Tibial artery (tissue), 4 donors: ENCODE results near the gene VSIG8.

Experiments
- DNase-seq, 2 donors: peaks; one replicate each; pipeline ENCODE4 v3.0.0-alpha.2; 2019
- H3K27ac ChIP-seq, 2 donors: fragments of 200-600 bp; sonication (generic) in 1 of 2; 1 replicate in 1 of 2; 2 replicates in 1 of 2; pipeline ENCODE4 v1.5.1; 2018 to 2019; ENCODE audit warnings: mild to moderate bottlenecking in 1 of 2
- H3K27me3 ChIP-seq, 2 donors: fragments of 200-600 bp; sonication (generic) in 1 of 2; one replicate each; pipeline versions ENCODE4 v1.5.1 to v1.6.0; 2016 to 2019
- H3K36me3 ChIP-seq, 3 donors: fragments of 200-600 bp; sonication (generic) in 2 of 3; one replicate each; pipeline ENCODE4 v1.5.1; 2016 to 2019; ENCODE audit warnings: mild to moderate bottlenecking in 2 of 3
- H3K4me1 ChIP-seq, 4 donors: fragments of 200-600 bp; sonication (generic) in 2 of 4; 1 replicate in 3 of 4; 2 replicates in 1 of 4; pipeline ENCODE4 v1.5.1; 2016 to 2019
- H3K4me3 ChIP-seq, 2 donors: fragments of 200-600 bp; sonication (generic) in 1 of 2; 1 replicate in 1 of 2; 2 replicates in 1 of 2; pipeline ENCODE4 v1.5.1; 2018 to 2019; ENCODE audit warnings: mild to moderate bottlenecking in 2 of 2
- H3K9me3 ChIP-seq, 3 donors: fragments of 200-600 bp; sonication (generic) in 1 of 3; one replicate each; pipeline ENCODE4 v1.5.1; 2016 to 2019
- intact Hi-C: fragments of 100-400 bp; cut with DNase I; formaldehyde crosslinking; loops from one replicate; pipeline ENCODE4 v1.15.0; 2023; ENCODE audit warnings: low total_unique reads
- TF ChIP-seq, protein P1 (sequence below), 2 experiments: fragments of 200-600 bp in 1 of 2; fragments of 450-650 bp in 1 of 2; IDR thresholded peaks; one replicate each; pipeline ENCODE4 v1.5.1; 2017 to 2019; ENCODE audit warnings: antibody characterized with exemption in 2 of 2, mild to moderate bottlenecking in 1 of 2, moderate library complexity in 1 of 2

The VSIG8 gene

DNA sequence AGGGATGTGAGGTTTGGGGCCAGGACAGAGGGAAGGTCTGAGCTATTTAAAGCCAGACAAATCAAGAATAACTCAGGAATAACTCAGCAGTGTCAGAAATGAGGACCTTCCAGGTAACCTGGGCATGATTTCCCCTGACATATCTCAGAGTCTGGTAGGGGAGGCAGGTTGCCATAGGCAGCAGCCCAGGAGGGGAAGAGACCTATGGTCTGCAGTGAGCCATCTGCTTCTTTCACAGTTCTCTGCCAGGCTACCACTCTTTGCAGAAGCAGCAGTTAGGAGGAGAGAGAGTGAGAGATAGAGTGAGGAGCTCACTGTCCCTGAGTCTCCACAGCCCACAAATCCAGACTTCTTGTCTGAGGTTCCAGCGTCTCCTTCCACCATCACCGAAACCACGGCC lies 6.3 kb upstream of the VSIG8 start:
- H3K9me3 ChIP-seq, result no peaks in the 10 kb centered on the region
- no peaks in the 10 kb centered on the region for H3K36me3 ChIP-seq
- no peak for DNase-seq
- H3K4me1 ChIP-seq, result peaks cover 0 to 10% (median 0%) of the 10 kb centered on the region in 4 donors
- H3K27ac ChIP-seq, result no peak overlapping the region
- H3K4me3 ChIP-seq, result no peak overlapping the region
- H3K27me3 ChIP-seq, result peaks cover 0 to 15% of the 10 kb centered on the region in 2 donors
- TF ChIP-seq, protein P1, sequence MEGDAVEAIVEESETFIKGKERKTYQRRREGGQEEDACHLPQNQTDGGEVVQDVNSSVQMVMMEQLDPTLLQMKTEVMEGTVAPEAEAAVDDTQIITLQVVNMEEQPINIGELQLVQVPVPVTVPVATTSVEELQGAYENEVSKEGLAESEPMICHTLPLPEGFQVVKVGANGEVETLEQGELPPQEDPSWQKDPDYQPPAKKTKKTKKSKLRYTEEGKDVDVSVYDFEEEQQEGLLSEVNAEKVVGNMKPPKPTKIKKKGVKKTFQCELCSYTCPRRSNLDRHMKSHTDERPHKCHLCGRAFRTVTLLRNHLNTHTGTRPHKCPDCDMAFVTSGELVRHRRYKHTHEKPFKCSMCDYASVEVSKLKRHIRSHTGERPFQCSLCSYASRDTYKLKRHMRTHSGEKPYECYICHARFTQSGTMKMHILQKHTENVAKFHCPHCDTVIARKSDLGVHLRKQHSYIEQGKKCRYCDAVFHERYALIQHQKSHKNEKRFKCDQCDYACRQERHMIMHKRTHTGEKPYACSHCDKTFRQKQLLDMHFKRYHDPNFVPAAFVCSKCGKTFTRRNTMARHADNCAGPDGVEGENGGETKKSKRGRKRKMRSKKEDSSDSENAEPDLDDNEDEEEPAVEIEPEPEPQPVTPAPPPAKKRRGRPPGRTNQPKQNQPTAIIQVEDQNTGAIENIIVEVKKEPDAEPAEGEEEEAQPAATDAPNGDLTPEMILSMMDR (IDR thresholded peaks at IDR 0.05), result no peak
- intact Hi-C loops, result no loop called here

DNA sequence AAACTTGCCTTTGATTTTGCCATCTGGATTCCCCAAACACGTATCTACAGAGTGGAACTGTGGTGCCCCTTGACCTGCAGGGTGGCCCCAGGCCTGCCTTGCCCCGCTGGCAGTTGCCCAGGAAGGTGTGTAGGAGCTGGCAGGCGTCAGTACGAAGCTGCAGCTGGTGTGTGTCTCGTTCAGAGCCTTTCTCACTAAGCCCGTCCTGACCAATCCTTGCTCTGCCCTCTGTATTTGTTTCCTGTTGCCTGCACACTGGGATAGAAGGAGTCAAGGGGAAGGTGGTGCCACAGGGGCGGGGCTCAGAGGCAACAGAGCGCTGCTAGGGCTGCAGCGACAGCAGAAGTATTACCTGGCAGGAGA lies 5.2 kb upstream of the VSIG8 start:
- intact Hi-C loops, result no loop called here
- DNase-seq, result no peak
- TF ChIP-seq, protein P1 (IDR thresholded peaks at IDR 0.05), result no peak
- Histone ChIP-seq H3K4me1 (peaks cover 0 to 10% (median 0%) of the 10 kb centered on the region in 4 donors), H3K27me3 (peaks cover 0 to 15% of the 10 kb centered on the region in 2 donors), H3K36me3 (no peaks in the 10 kb centered on the region), H3K9me3 (no peaks in the 10 kb centered on the region), H3K27ac (no peak overlapping the region), H3K4me3 (no peak overlapping the region)

DNA sequence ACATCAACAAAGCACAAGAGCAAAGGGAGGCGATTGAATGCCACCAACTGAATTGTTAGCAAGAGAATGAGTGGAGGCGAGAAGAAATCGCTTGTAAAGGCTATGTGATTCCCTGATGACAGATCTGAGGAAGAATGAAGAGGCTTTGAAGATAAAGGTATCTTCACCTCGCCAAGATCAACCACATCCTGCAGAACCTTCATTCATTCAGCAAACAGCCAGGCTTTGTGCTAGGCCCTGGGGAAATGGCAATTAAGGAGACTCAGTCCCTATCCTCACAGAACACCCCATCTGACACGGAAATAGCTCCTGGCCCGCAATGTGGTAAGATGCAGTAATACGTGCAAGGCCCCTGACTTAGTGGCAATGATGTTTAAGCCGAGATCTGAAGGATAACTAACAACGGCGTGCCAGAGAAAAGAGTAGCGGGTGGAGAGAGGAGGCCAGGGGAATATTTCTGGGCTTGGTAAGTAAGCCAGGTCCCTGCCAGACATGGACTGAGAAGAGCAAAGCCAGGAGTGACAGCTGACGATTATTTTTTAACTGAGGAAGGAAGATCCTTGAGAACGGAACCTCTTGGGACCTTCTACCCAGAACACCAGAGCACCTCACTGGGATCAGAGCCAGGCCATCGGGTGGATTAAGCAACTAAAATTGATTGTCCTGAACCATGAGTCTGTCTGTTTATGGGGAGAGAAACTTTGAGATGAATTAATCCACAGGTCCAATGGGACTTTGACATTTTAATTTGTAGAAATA lies 4.6 kb upstream of the VSIG8 start:
- intact Hi-C loops, result no loop called here
- H3K27ac ChIP-seq, result no peak overlapping the region
- no peak for DNase-seq
- TF ChIP-seq, protein P1 (IDR thresholded peaks at IDR 0.05), result no peak
- H3K9me3 ChIP-seq, result no peaks in the 10 kb centered on the region
- H3K4me3 ChIP-seq, result no peak overlapping the region
- peaks cover 0 to 10% (median 0%) of the 10 kb centered on the region in 4 donors for H3K4me1 ChIP-seq
- H3K36me3 ChIP-seq, result no peaks in the 10 kb centered on the region
- peaks cover 0 to 11% of the 10 kb centered on the region in 2 donors for H3K27me3 ChIP-seq

DNA sequence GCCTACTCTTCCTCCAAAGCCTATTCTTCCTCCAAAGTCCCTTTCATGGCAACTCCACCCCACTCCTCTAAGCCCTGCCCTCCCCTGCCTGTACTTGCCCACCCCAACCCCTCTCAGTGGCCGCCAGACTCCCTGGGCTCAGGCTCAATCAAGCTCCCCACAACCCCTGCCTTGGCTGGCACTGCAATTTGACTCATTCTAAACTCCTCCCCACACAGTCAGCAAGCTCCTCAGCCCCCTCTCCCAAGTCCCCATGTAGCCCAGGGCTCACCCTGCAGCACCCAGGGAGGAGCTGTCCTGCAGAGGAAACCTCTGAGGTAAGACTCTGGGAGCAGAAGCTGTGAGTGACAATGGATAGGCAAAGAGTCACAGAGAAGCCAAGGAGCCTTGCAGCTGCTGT lies 3.6 kb upstream of the VSIG8 start:
- H3K4me1 ChIP-seq, result peaks cover 0 to 10% (median 0%) of the 10 kb centered on the region in 4 donors
- H3K36me3 ChIP-seq, result peaks cover 0 to 7% (median 3%) of the 10 kb centered on the region in 3 donors
- no peak overlapping the region for H3K4me3 ChIP-seq
- H3K27me3 ChIP-seq, result peaks cover 0 to 4% of the 10 kb centered on the region in 2 donors
- intact Hi-C loops, result no loop called here
- no peaks in the 10 kb centered on the region for H3K9me3 ChIP-seq
- H3K27ac ChIP-seq, result no peak overlapping the region
- no peak for DNase-seq
- TF ChIP-seq, protein P1 (IDR thresholded peaks at IDR 0.05), result no peak

DNA sequence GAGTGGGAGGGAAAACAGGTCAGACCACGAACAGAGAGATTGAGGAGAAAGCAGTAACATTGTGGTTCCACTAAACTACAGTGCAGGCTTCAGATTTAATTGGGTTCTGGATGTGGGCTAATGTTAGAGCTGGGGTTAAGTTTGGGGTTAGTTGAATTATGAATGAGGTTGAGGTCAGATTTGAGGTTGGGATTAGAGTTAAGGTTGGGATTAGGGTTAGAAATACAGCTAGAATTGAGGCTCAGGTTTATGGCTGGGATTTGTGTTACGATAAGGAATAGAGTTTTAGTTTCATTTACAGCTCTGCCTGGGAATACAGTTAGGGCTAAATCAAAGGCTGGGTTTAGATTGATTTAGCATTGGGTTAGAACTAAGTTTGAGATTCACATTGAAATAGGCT lies 1.8 kb upstream of the VSIG8 start:
- Histone ChIP-seq H3K4me3 (no peak overlapping the region), H3K9me3 (no peaks in the 10 kb centered on the region), H3K4me1 (peaks cover 0 to 7% (median 0%) of the 10 kb centered on the region in 4 donors), H3K27ac (no peak overlapping the region), H3K27me3 (peaks cover 0 to 1% of the 10 kb centered on the region in 2 donors), H3K36me3 (peaks cover 0 to 9% (median 3%) of the 10 kb centered on the region in 3 donors)
- TF ChIP-seq, protein P1 (IDR thresholded peaks at IDR 0.05), result no peak
- intact Hi-C loops, result no loop called here
- no peak for DNase-seq
